ENCODE results near the gene SFTA2. TPM values are rescaled to one million over a fixed set of nuclear protein-coding genes. Genes with fewer than 3 reads are reported as not detected.
"Not testable (repeated sequence)": the region's sequence is repeated elsewhere in the genome, so short reads cannot be mapped to it uniquely, and the experiment has no call there.

The SFTA2 gene
- polyA plus RNA-seq, 1 donor (not counting 4 experiments of a cell fraction or from before 2014, with no cell fraction given) = not detected

DNA sequence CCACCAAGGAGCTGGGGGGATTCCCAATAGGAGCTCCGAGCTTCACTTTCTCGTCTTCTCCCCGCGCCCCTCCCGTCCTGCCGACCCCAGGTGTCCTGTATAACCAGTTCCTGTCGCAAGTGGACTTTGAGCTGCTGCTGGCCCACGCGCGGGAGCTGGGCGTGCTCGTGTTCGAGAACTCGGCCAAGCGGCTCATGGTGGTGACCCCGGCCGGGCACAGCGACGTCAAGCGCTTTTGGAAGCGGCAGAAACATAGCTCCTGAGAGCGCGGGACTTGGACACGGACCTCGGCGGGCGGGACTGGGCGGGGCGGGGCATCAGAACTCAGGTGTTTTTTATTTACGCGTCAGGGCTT is 18.3 kb downstream of the SFTA2 start:
- Histone ChIP-seq H2AFZ (ENCODE audit: control insufficient read depth, low read length) (peak overlapping the region; percentile 61), H3K9me3 (ENCODE audit: control insufficient read depth, low read depth, low read length) (no peaks in the 10 kb centered on the region), H3K4me3 (ENCODE audit: control insufficient read depth in 2 of 3, extremely low read depth in 1 of 3, insufficient read depth in 2 of 3, low read depth in 1 of 3, low read length in 3 of 3) (peak overlapping the region; percentile 13 to 77 (median 52)), H3K4me2 (ENCODE audit: control insufficient read depth, extremely low read depth, insufficient read depth, low read depth, low read length) (peak overlapping the region; percentile 96), H3K27me3 (ENCODE audit: control insufficient read depth, extremely low read depth, insufficient read depth, low read length) (no peaks in the 10 kb centered on the region), H4K20me1 (ENCODE audit: control insufficient read depth, extremely low read depth, insufficient read depth, low read length) (no peaks in the 10 kb centered on the region), H3K36me3 (ENCODE audit: control insufficient read depth in 2 of 2, extremely low read depth in 1 of 2, insufficient read depth in 2 of 2, low read length in 2 of 2) (peaks cover 24 to 29% of the 10 kb centered on the region in 2 experiments), H3K9me1 (ENCODE audit: control insufficient read depth, extremely low read depth, insufficient read depth, low read length) (no peaks in the 10 kb centered on the region), H3K4me1 (ENCODE audit: control insufficient read depth, extremely low read depth, insufficient read depth, low read length) (peaks cover 29% of the 10 kb centered on the region), H3K27ac (ENCODE audit: control insufficient read depth, insufficient read depth, low read length) (peak overlapping the region; percentile 63), H3K79me2 (ENCODE audit: control insufficient read depth, insufficient read depth, low read length) (peaks cover 6% of the 10 kb centered on the region), H3K9ac (ENCODE audit: control insufficient read depth, extremely low read depth, insufficient read depth, low read length) (peak overlapping the region; percentile 87)
- no peak for TF ChIP-seq EZH2 (IDR thresholded peaks at IDR 0.05; ENCODE audit: low read length)
- TF ChIP-seq, protein P1, sequence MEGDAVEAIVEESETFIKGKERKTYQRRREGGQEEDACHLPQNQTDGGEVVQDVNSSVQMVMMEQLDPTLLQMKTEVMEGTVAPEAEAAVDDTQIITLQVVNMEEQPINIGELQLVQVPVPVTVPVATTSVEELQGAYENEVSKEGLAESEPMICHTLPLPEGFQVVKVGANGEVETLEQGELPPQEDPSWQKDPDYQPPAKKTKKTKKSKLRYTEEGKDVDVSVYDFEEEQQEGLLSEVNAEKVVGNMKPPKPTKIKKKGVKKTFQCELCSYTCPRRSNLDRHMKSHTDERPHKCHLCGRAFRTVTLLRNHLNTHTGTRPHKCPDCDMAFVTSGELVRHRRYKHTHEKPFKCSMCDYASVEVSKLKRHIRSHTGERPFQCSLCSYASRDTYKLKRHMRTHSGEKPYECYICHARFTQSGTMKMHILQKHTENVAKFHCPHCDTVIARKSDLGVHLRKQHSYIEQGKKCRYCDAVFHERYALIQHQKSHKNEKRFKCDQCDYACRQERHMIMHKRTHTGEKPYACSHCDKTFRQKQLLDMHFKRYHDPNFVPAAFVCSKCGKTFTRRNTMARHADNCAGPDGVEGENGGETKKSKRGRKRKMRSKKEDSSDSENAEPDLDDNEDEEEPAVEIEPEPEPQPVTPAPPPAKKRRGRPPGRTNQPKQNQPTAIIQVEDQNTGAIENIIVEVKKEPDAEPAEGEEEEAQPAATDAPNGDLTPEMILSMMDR (optimal IDR thresholded peaks at IDR 0.05 in 1 of 3, IDR thresholded peaks at IDR 0.05 in 1 of 3, conservative IDR thresholded peaks at IDR 0.05 in 1 of 3; ENCODE audit: extremely low read depth in 1 of 3, insufficient read depth in 2 of 3, low read length in 3 of 3) = no peak
- dilution Hi-C loops (cut with MboI; ENCODE audit: extremely low pct_ligation_motif_present, low sequenced_read_pairs) = no loop called here
- DNase-seq (ENCODE audit: low read depth, low spot score) (no peak), FAIRE-seq (no peak)

DNA sequence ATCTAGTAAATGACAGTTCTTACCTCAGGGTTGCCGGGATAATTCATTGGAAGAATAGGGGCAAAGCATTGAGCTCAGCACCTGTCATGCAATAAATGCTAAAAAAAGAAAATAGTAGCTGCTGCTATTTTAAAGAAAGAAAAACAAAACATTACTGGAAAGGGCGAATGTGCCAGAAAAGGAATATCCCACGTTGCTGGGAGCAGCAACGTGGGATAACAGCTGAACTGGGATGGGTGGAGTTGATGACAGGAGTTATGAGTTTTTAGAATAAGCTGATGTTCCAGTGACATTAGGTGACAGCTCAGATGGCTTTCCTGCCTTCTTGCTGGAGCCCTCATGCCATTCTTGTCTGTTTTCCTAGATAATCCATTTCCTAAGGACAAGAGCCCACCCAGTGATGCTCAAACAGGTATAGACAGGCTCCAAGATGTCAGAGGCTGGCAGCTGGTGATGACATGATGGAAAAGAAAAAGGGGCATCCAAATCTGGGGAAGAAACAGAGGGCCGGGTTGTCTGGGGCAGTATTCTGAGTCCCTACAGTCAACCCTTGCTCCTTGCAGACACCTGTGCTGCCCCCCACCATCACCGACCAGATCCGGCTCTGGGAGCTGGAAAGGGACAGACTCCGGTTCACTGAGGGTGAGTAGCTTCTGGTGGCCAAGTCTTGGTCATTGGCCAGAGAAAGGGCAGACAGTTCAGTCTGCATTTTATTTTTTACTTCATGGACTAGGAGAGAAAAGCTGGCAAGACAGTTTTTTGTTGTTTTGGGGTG is 19.0 kb downstream of the SFTA2 start:
- H3K4me1 ChIP-seq (ENCODE audit: control insufficient read depth, extremely low read depth, insufficient read depth, low read length) = peaks cover 31% of the 10 kb centered on the region
- H2AFZ ChIP-seq (ENCODE audit: control insufficient read depth, low read length) = no peak overlapping the region
- H3K27ac ChIP-seq (ENCODE audit: control insufficient read depth, insufficient read depth, low read length) = peak overlapping the region; percentile 63
- H4K20me1 ChIP-seq (ENCODE audit: control insufficient read depth, extremely low read depth, insufficient read depth, low read length) = no peaks in the 10 kb centered on the region
- H3K4me2 ChIP-seq (ENCODE audit: control insufficient read depth, extremely low read depth, insufficient read depth, low read depth, low read length) = peak overlapping the region; percentile 96
- H3K27me3 ChIP-seq (ENCODE audit: control insufficient read depth, extremely low read depth, insufficient read depth, low read length) = no peaks in the 10 kb centered on the region
- H3K4me3 ChIP-seq (ENCODE audit: control insufficient read depth in 2 of 3, extremely low read depth in 1 of 3, insufficient read depth in 2 of 3, low read depth in 1 of 3, low read length in 3 of 3) = no peak overlapping the region
- no peaks in the 10 kb centered on the region for H3K9me3 ChIP-seq (ENCODE audit: control insufficient read depth, low read depth, low read length)
- dilution Hi-C loops (cut with MboI; ENCODE audit: extremely low pct_ligation_motif_present, low sequenced_read_pairs) = no loop called here
- peaks cover 23% of the 10 kb centered on the region in 2 experiments for H3K36me3 ChIP-seq (ENCODE audit: control insufficient read depth in 2 of 2, extremely low read depth in 1 of 2, insufficient read depth in 2 of 2, low read length in 2 of 2)
- H3K79me2 ChIP-seq (ENCODE audit: control insufficient read depth, insufficient read depth, low read length) = peaks cover 13% of the 10 kb centered on the region
- no peak for TF ChIP-seq EZH2 (IDR thresholded peaks at IDR 0.05; ENCODE audit: low read length)
- TF ChIP-seq, protein P1 (optimal IDR thresholded peaks at IDR 0.05 in 1 of 3, IDR thresholded peaks at IDR 0.05 in 1 of 3, conservative IDR thresholded peaks at IDR 0.05 in 1 of 3; ENCODE audit: extremely low read depth in 1 of 3, insufficient read depth in 2 of 3, low read length in 3 of 3) = no peak
- no peaks in the 10 kb centered on the region for H3K9me1 ChIP-seq (ENCODE audit: control insufficient read depth, extremely low read depth, insufficient read depth, low read length)
- DNase-seq (ENCODE audit: low read depth, low spot score) (no peak), FAIRE-seq (no peak)
- H3K9ac ChIP-seq (ENCODE audit: control insufficient read depth, extremely low read depth, insufficient read depth, low read length) = peak overlapping the region; percentile 87

DNA sequence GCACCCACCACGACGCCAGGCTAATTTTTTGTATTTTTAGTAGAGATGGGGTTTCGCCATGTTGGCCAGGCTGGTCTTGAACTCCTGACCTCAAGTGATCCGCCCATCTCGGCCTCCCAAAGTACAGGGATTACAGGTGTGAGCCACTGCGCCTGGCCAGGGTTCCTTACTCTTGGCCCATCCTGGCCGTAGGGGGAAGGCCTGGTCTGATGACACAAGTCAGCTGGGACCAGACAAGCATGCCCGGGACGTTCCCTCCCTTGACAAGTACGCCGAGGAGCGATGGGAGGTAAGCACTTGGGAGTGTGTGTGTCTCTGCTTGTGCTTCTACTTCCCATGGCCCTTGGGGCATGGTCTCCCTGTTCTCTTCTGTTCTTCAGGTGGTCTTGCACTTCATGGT is 21.5 kb downstream of the SFTA2 start:
- DNase-seq (ENCODE audit: low read depth, low spot score); H3K27me3 ChIP-seq (ENCODE audit: control insufficient read depth, extremely low read depth, insufficient read depth, low read length); FAIRE-seq; dilution Hi-C loops (cut with MboI; ENCODE audit: extremely low pct_ligation_motif_present, low sequenced_read_pairs); H4K20me1 ChIP-seq (ENCODE audit: control insufficient read depth, extremely low read depth, insufficient read depth, low read length); H3K27ac ChIP-seq (ENCODE audit: control insufficient read depth, insufficient read depth, low read length); H3K9me1 ChIP-seq (ENCODE audit: control insufficient read depth, extremely low read depth, insufficient read depth, low read length); H3K4me2 ChIP-seq (ENCODE audit: control insufficient read depth, extremely low read depth, insufficient read depth, low read depth, low read length); H3K9ac ChIP-seq (ENCODE audit: control insufficient read depth, extremely low read depth, insufficient read depth, low read length); H3K9me3 ChIP-seq (ENCODE audit: control insufficient read depth, low read depth, low read length); H3K4me3 ChIP-seq (ENCODE audit: control insufficient read depth in 2 of 3, extremely low read depth in 1 of 3, insufficient read depth in 2 of 3, low read depth in 1 of 3, low read length in 3 of 3); H2AFZ ChIP-seq (ENCODE audit: control insufficient read depth, low read length): not testable (repeated sequence)
- Histone ChIP-seq H3K79me2 (ENCODE audit: control insufficient read depth, insufficient read depth, low read length) (peaks cover 13% of the 10 kb centered on the region), H3K36me3 (ENCODE audit: control insufficient read depth in 2 of 2, extremely low read depth in 1 of 2, insufficient read depth in 2 of 2, low read length in 2 of 2) (peaks cover 16 to 23% of the 10 kb centered on the region in 2 experiments), H3K4me1 (ENCODE audit: control insufficient read depth, extremely low read depth, insufficient read depth, low read length) (peaks cover 28% of the 10 kb centered on the region)

Measured in keratinocyte (primary cell).